Activated CD4-positive, CD25-positive, alpha-beta regulatory T cell (primary cell): ENCODE measurements around the gene RERE.

Experiments used
- DNase-seq, 4 experiments: peaks; one replicate each; lab custom pipeline; 2025; lab: John Stamatoyannopoulos, UW

RERE gene

GRCh38 chr1:8362701-8363101, 454.7 kb downstream of the RERE start:
- DNase-seq: no peak

GRCh38 chr1:8361198-8361849, 456.1 kb downstream of the RERE start:
- no peak for DNase-seq

GRCh38 chr1:8360493-8361197, 456.8 kb downstream of the RERE start:
- no peak for DNase-seq

DNA sequence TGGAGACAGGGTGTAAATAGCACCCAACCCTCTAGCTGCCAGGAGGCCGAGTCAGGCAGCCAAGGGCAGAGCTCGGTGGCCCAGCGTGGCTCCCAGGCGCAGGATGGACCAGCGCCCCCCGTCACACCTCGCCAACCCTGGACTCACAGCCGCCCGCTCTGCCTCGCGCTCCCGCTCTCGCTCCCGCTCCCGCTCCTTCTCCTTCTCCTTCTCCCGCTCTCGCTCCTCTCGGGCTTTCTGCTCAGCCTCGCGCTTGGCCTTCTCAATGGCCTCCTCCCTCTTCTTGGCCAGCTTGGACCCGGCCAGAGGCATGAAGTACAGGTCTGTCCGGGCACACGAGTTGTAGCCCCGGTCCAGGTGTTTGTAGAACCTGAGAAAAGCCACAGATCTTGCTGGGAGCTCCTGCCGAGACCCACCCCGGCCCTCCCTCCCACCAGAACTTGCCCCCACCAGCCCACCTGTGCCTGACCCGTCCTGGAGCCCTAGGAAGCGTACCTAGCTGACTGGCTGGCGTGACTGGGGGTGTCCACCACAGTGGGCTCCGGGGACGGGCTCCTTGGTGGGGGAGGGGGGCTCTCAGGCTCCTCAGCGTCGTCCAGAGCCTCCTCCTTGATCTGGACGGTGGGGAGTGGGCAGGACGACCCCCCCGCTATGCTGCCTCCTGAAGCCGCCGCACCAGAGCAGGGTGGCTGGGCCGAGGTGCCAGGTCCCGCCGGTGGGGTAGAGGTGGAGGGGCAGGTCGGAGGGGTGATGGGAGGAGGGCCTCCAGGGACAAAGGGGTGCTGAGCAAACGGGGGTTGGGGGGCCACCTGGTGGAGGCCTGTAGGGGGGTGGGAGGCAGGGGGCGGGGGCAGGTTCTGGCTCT, 457.6 kb downstream of the RERE start:
- DNase-seq: no peak

DNA sequence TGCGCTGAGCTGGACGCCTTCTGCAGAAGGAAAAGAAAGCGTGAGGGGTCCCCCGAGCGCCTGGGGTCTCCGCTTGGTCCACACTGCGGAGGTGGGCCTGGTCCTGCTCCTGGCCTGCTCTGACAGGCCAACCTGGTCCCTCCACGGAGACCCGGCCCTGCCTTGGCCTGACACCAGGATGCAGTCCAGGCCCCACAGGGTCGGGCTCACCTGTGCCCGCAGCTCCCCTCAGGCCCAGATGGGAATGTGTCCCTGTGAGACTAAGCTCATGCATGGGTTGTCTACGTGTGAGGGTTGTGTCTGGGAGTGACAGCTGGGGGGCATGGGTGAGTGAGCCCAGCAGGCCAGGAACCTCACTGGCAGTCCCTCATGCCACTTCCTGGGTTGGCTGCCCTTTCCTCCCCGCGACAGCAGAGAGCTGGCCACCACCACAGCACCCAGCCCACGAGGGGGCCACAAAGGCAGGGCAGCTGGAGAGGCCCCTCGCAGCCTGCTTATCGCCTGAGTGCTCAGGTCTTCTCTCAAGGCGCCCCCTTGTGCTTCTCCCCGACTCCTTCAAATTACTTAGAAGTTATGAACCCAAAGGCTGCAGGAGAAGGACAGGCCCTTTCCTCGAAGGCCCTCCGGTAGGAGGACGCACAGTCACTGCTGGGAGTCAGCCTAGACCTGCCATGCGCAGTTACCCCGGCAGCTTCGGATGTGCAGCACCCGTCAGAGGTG, 458.4 kb downstream of the RERE start:
- no peak for DNase-seq

- DNase-seq: no peak
Measured at GRCh38 chr1:8358241-8358896, 459.1 kb downstream of the RERE start.

DNA sequence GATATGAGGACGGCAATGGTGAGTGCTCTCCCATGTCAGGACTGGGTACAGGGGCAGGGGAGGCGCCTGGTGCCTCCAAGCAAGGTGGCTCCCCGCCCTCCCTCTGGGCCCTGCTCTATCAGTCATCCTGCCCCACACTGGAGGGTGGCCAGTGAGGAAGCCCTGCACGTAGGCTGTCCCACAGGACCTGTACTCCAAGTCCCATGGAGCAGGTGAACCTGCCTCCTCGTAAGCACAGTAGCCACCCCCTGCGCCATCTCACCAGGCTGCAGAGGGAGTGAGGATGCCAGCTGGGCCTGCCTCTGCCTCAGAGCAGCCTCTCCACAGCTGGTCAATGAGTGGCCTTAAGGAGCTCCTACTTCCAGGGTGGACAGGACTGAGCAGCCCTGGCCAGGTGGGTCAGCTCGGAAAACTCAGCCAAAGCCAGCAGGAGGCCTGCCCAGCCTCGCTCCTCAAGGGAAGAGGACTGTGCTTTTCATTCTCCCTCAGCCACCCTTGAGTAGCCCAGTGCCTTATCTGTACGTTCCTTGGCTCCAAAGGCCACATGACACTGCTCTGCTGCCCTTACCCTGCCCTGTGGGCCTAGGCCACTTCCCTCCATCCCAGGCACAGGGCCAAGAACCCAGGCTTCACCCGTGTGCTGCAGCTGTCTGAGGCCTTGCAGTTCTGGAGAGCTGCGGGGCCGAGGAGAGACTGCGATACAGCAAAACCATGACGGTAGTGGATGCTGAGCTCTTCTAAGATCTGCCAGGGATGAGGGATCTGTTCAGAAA, 459.9 kb downstream of the RERE start:
- DNase-seq: no peak

DNA sequence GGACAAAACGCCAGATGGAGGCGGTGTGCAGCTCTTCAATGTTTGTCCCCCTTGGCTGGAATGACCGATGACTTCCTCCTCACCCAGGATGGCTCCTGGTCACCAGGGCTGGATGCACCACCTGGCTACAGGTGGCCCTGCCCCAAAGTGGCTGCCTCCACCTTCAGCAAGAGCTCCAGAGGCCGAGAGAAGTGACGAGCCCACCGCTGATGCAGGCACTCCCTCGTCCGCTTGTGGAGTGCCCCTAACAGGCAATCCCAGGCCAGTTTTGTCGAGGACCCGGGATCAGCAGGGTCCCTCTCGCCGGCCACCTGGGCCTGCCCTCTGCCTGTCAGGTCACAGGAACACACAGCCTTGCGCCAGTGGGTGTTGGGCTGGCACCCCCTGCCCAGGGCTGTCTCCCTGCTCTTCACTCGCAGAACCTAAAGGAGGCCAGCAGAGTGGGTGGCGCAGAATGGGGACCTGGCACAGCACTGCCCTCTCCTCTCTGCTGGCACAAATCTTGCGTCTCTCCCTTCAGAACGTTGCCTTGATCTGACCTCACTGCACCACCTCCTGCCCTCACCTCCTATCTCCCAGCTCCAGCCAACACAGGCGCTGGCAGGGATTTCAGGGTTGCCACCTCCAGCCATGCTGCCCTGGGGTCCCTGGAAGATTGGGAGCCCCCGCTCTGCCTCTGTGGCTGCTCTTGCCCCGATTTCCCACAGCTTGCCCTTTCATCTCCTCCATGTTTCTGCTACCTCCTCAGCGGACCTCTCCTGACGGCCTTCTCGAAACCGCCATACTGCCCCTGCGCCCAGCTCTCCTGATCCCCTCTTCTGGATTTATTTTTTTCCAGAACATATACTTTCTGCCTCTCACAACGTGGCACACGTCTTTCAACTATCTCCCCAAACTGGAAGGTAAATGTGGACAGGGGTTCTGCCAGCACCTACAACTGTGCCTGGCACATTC, 460.9 kb downstream of the RERE start:
- no peak for DNase-seq

GRCh38 chr1:8355439-8356255, 461.8 kb downstream of the RERE start:
- DNase-seq: no peak

GRCh38 chr1:8354038-8354437, 463.4 kb downstream of the RERE start:
- DNase-seq: no peak

GRCh38 chr1:8352886-8353785, 464.3 kb downstream of the RERE start:
- no peak for DNase-seq

GRCh38 chr1:8352471-8352845, 465.0 kb downstream of the RERE start:
- no peak for DNase-seq

- no peak for DNase-seq
Measured at GRCh38 chr1:8351693-8352470, 465.6 kb downstream of the RERE start.

- no peak for DNase-seq
Measured at GRCh38 chr1:8350914-8351684, 466.3 kb downstream of the RERE start.

DNA sequence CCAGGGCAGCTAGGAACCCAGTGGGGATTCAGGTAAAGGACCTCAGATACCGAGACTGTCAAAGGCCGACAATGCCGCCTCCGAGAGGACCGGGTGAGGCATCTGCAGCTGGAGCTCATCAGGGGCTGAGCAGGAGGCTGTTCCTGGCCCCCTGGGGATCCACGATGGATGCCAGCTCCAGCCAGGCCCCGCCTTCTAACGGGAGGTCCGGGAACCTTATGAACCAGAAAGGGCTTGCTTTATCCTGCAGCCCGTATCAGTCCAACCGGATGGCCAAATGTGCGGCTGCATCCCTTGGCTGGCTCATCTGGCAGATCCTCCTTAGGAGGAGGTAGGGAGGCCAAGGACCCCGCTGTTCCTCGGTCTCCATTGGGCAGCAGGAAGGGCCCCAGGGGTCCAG, 467.5 kb downstream of the RERE start:
- no peak for DNase-seq

DNA sequence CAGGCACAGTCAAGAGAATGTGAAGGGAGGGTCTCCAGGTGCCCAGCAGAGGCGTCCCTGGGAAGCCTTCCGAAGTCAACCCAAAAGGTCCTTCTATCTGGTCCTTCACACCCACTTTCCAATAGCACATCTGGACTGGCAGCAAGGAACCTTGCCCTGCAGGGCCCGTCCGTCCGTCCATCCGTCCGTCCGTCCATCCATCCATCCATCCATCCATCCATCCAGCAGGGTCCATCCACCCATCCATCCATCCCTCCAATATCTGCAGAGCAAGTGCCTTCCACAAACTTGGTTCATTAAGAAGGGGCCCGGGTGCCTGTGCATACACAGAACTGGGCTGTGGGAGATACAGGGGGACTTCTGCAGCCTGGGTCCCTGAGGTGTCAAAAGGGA, 468.0 kb downstream of the RERE start:
- no peak for DNase-seq
